Measurements from ENCODE around the gene MEMO1.

DNA sequence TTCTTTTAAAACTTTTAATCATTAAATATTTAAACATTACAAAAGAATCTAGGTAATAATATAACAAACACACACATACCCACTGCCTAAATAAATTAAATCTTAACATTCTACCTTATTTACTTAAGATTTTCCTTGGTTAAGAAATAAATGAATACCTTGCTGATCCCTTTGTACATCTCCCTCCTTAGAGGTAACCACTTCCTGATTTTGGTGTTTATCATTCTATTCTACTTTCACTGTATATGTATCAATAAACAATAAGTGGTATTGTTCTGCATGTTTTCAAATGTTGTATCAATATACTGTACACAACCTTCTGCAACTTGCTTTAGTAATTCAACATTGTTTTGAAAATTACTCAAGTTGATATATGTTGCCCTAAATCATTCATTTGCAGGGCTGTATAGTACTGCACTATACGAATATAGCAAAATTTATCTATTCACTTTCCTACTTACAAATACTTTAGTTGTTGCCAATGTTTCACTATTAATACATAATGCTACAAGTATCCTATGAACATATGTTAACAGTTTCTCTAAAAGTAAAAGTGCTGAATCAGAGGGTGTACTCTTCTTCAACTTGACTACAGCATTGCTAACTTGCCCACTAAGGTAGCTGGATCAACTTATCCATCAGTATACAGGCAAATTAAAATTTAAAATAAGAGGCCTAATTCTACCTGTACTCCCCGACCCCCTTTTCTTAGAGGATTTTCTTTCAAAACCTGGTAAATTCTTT is 65.8 kb downstream of the MEMO1 start:
- TF ChIP-seq CTCF (IDR thresholded peaks at IDR 0.05): no peak
- no peak for TF ChIP-seq ZFX (IDR thresholded peaks at IDR 0.05; ENCODE audit: borderline replicate concordance)

All from 22Rv1 (cell line).